GM18505 (cell line): Measurements from ENCODE around the gene RRP9.
A peak's percentile ranks its signal among the peaks of the same experiment; 100 is the strongest.

Source experiments
- ATAC-seq: cut with Tn5 transposase; IDR thresholded peaks from one replicate; pipeline ENCODE4 v1.9.1; 2021; ENCODE audit not compliant: unreplicated experiment
- POLR2A ChIP-seq: IDR thresholded peaks from 4 replicates; pipeline ENCODE4 v1.6.1; 2011; ENCODE audit warnings: borderline replicate concordance; ENCODE audit not compliant: insufficient read depth, insufficient read length; ENCODE audit errors: extremely low read depth

The RRP9 gene

GRCh38 chr3:51980253-51980652 lies 38.5 kb upstream of the RRP9 start:
- no peak for TF ChIP-seq POLR2A
- no peak for ATAC-seq

- no peak for ATAC-seq
Measured at GRCh38 chr3:51978143-51978502, 36.4 kb upstream of the RRP9 start.

DNA sequence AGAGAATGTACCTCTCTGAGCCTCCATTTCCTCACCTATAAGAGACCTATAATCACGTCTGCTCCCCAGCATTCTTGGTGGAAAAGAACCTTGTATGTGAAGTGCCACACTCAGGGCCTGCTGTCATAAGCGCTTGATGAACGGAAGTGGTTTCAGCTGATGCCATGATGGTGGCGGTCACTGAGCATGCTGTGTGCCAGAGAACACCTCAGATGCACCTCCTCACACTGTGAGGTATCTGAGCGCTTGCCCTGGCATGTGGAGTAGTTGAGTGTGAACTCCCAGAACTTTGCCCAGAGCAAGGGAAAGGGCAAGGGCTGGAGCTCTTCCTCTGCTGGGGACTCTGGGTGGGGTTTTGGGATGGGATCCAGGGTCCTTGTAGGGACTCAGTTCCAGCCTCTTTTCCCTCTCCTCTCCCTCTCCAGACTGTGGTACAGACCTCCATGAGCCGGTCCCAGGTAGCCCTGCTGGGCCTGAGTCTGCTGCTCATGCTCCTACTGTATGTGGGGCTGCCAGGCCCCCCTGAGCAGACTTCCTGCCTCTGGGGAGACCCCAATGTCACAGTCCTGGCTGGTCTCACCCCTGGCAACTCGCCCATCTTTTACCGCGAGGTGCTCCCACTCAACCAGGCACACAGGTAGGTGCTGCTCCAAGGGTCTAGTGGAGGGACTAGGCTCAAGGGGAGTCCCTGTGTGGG lies 35.9 kb upstream of the RRP9 start:
- ATAC-seq: no peak
- no peak for TF ChIP-seq POLR2A

More at GRCh38 chr3:51978143-51978502, 36.4 kb upstream of the RRP9 start:
- no peak for TF ChIP-seq POLR2A

DNA sequence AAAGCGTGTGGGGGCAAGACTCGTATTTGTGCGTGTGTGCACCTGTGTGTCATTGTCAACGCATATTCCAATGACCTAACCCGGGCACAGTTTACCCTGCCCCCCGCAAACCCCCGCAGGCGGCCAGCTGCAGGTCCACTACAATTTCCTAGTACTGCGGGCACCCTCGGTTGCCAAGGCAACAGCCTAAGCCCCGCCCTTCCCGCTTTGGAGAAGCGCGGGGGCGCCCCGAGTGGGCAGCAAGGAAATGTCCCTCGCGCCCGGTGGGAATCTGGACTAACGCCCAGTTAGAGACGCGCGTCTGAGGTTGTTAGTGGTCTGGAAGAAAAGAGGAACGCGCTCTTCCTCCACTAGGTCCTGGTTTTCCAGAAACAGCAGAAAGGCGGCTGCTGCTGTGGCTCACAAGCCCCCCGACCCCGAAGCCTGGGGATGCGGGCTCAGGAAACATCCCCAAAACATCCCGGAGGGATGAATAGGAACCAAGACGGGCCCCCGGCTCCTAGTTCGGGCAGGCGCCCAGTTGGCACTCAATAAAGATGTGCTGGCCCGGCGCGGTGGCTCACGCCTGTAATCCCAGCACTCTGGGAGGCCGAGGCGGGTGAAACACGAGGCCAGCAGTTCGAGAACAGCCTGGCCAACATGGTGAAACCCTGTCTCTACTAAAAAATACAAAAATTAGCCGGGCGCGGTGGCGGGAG lies 34.3 kb upstream of the RRP9 start:
- no peak for ATAC-seq
- no peak for TF ChIP-seq POLR2A

GRCh38 chr3:51974963-51975851 lies 33.5 kb upstream of the RRP9 start, which contains the start of gene ABHD14A:
Gene ABHD14A, plus strand, starts transcription at chr3:51975064. Its CDS starts 72 bp downstream, at chr3:51975136.
- peak; percentile 47 for ATAC-seq

GRCh38 chr3:51974277-51974962 lies 32.7 kb upstream of the RRP9 start:
- ATAC-seq: peak; percentile 7
- no peak for TF ChIP-seq POLR2A

More at GRCh38 chr3:51974963-51975851, 33.5 kb upstream of the RRP9 start, which contains the start of gene ABHD14A:
- peak; percentile 88 for TF ChIP-seq POLR2A

GRCh38 chr3:51971350-51971749 lies 29.6 kb upstream of the RRP9 start:
- ATAC-seq: no peak
- no peak for TF ChIP-seq POLR2A

DNA sequence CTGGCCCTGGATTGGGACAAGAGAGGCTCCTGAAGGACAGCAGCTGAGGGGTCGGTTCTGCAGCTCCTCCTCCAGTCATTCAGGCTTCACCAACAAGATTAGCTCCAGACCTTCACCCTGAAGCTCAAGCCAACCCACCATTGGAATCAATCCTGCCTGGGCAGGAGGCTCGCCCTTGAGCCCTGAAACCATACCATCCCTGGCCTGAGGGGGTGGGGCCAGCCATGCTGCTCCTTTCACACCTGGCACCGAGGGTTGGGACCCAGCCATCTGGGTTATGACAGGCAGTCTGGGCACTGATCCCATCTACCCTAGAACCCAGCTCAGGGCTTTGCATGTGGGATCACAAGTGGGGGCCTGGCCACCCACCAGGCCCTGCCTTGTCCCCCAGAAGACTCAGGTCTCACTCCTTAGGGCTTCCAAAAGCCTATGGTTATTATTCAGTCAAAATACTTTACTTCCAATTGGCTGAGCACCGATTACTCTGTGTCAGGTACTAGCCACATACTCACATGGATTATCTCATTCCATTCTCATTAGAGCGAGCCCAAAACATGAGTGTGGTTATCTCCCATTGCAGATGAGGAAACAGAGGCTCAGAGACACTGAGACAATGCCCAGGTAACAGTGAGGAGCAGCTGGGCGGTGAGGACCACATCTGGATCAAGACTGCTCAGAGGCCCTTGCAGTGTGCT lies 29.0 kb upstream of the RRP9 start:
- ATAC-seq: no peak
- no peak for TF ChIP-seq POLR2A

- no peak for TF ChIP-seq POLR2A
- no peak for ATAC-seq
Measured at GRCh38 chr3:51969841-51970240, 28.1 kb upstream of the RRP9 start.

DNA sequence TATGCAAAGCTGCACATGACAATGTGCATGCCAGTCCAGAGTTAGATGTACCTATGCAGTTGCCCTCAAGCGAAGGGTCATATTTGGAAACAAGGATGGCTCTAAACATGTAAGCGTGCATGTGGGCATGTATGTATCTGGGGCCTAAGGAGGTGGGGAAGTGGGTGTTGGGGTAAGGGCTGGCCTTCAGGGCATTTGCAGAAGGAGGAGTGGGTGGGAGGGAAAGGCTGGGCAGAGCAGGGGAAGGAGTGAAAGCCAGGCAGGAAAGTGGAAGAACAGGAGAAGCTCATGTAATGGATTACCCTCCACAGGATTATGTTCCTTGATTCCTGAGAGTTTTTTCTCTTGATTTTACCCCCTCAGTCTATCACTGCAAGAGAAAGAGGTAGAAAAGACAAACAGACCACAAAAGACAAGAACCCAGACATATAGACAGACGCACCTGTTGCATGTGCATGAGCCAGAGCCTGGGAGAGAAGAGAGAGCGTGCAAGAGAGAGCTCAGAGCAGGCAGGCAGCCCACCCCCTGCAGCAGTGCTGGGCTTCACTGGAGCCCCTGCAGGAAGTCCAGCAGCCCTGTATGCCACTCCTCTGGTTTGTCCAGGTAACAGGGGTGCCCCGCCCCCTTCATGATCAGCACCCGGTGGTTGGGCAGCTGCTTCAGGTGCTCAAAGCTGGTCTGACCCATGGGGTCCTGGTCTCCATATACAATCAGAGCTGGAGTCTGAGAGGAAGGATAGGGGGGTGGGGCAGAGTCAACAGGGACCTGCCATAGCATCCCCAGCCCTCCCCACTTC lies 27.4 kb upstream of the RRP9 start:
- no peak for TF ChIP-seq POLR2A
- no peak for ATAC-seq

- no peak for ATAC-seq
- no peak for TF ChIP-seq POLR2A
Measured at GRCh38 chr3:51968170-51968775, 26.6 kb upstream of the RRP9 start.
